K562 (cell line): ENCODE measurements around the gene PLXNB3. TPM values are rescaled to one million over a fixed set of nuclear protein-coding genes. Genes with fewer than 3 reads are reported as not detected.

Experiments used
- CREM ChIP-seq: IDR thresholded peaks from 2 replicates; pipeline ENCODE4 v1.6.1; 2014; ENCODE audit warnings: antibody characterized with exemption, low read depth
- CTCFL ChIP-seq: IDR thresholded peaks from 2 replicates; pipeline ENCODE4 v1.6.1; 2011; ENCODE audit warnings: borderline replicate concordance, low read depth, mild to moderate bottlenecking, moderate library complexity, low read length; ENCODE audit not compliant: insufficient read depth, poor library complexity, severe bottlenecking
- DEAF1 ChIP-seq: fragments of 450-650 bp; formaldehyde crosslinking; IDR thresholded peaks from 2 replicates; pipeline ENCODE4 v1.4.0; 2020; ENCODE audit warnings: mild to moderate bottlenecking, moderate library complexity
- ERF ChIP-seq: fragments of 450-650 bp; formaldehyde crosslinking; IDR thresholded peaks from 2 replicates; pipeline ENCODE4 v1.4.0; 2020; ENCODE audit warnings: mild to moderate bottlenecking, mixed read lengths
- MTA3 ChIP-seq: fragments of 450-650 bp; formaldehyde crosslinking; IDR thresholded peaks from 2 replicates; pipeline ENCODE4 v1.6.1; 2017; ENCODE audit warnings: mild to moderate bottlenecking, borderline replicate concordance
- NUFIP1 ChIP-seq: fragments of 450-650 bp; IDR thresholded peaks from 2 replicates; pipeline ENCODE4 v1.6.1; 2018; ENCODE audit not compliant: partially characterized antibody
- POLR2H ChIP-seq: IDR thresholded peaks from 2 replicates; pipeline ENCODE4 v1.6.1; 2016; ENCODE audit warnings: missing genetic modification characterization, low read depth, mild to moderate bottlenecking, control low read depth, missing compliant biosample characterization, moderate library complexity
- RAD21 ChIP-seq, 2 experiments: fragments of 250-450 bp in 1 of 2; fragments of 450-650 bp in 1 of 2; sonication (Bioruptor Pico) in 1 of 2; formaldehyde crosslinking in 1 of 2; IDR thresholded peaks in 1 of 2; conservative IDR thresholded peaks in 1 of 2; 2 replicates each; pipeline versions ENCODE4 v1.4.0 to v1.8.0; 2020 to 2022; ENCODE audit warnings: mild to moderate bottlenecking in 2 of 2, moderate library complexity in 1 of 2
- RBFOX2 ChIP-seq: fragments of 200-400 bp; formaldehyde crosslinking; IDR thresholded peaks from 2 replicates; pipeline ENCODE4 v1.6.1; 2017; ENCODE audit warnings: low read depth, mild to moderate bottlenecking, low read length, moderate library complexity
- SMAD4 ChIP-seq: fragments of 250-450 bp; sonication (Bioruptor Pico); conservative IDR thresholded peaks from 2 replicates; pipeline ENCODE4 v1.8.0; 2021; ENCODE audit warnings: inconsistent platforms, mild to moderate bottlenecking, moderate library complexity
- STAG1 ChIP-seq: sonication (generic); formaldehyde crosslinking; IDR thresholded peaks from 2 replicates; pipeline ENCODE4 v1.5.0; 2020; ENCODE audit warnings: missing genetic modification reagents, borderline replicate concordance
- YY1 ChIP-seq, 3 experiments: IDR thresholded peaks; 2 replicates each; pipeline ENCODE4 v1.6.1; 2011; ENCODE audit warnings: low read length in 2 of 3, mild to moderate bottlenecking in 2 of 3, moderate library complexity in 2 of 3, borderline replicate concordance in 1 of 3, control low read depth in 1 of 3, low read depth in 1 of 3; ENCODE audit not compliant: insufficient read depth in 3 of 3, insufficient replicate concordance in 2 of 3, control insufficient read depth in 1 of 3, insufficient read length in 1 of 3; ENCODE audit errors: extremely low read depth in 1 of 3
- ZBED1 ChIP-seq: IDR thresholded peaks from 2 replicates; pipeline ENCODE4 v1.6.1; 2014
- ZNF311 ChIP-seq: fragments of 250-450 bp; sonication (Bioruptor Pico); IDR thresholded peaks from 2 replicates; pipeline ENCODE4 v1.4.0; 2020; ENCODE audit warnings: mild to moderate bottlenecking, moderate library complexity
- polyA plus RNA-seq, 8 experiments: library from polyadenylated mRNA; depleted of rRNA in 4 of 8; stranded (reverse) in 5 of 8; unstranded in 3 of 8; fragments of >200 nt; fragmentation: Nextera tagmentation in 2 of 8; fragmentation: Illumina TruSeq in 1 of 8; extraction: Ambion mirVana in 2 of 8; extraction: Trizol in 1 of 8; gene quantifications; 2 replicates each; pipeline versions ENCODE4 v1.2.1 to v1.2.3, GENCODE V29; 2011 to 2014; ENCODE audit warnings: inconsistent platforms in 1 of 8, missing spikeins in 1 of 8
- total RNA-seq, 7 experiments: library from RNA; depleted of rRNA in 6 of 7; stranded (reverse); fragments of >200 nt in 6 of 7; fragmentation: Illumina TruSeq in 2 of 7; extraction: Trizol in 2 of 7; gene quantifications; 2 replicates each; pipeline versions ENCODE4 v1.2.1 to v1.2.3, GENCODE V29; 2011 to 2021; ENCODE audit warnings: low replicate concordance in 1 of 7

The PLXNB3 gene
- total and polyA plus RNA-seq, 9 of the 15 experiments (the other 6 are each of a cell fraction or from before 2014, with no cell fraction given), result 0.22 to 2.0 (median 1.4) TPM; not detected in 2

- TF ChIP-seq CTCFL, result peak; percentile 3
- TF ChIP-seq POLR2H, result no peak
- TF ChIP-seq SMAD4 (CRISPR knock-in tag), result 0 out of 2 replicates have a peak, but pooled peaks have one; percentile 31
- peak in 1 of 3 experiments; percentile 28 for TF ChIP-seq YY1 (IDR thresholded peaks at IDR 0.05; ENCODE audit: borderline replicate concordance in 1 of 3, control insufficient read depth in 1 of 3, extremely low read depth in 1 of 3, insufficient read depth in 3 of 3, insufficient read length in 1 of 3, insufficient replicate concordance in 2 of 3, low read depth in 1 of 3, low read length in 2 of 3)
- TF ChIP-seq STAG1 (CRISPR knock-in tag), result no peak; the same call in 1 of the 2 replicates
- peak; percentile 60 to 80 for TF ChIP-seq RAD21 (CRISPR knock-in tag; conservative IDR thresholded peaks at IDR 0.05 in 1 of 2, IDR thresholded peaks at IDR 0.05 in 1 of 2)
- 0 out of 2 replicates have a peak, but pooled peaks have one; percentile 44 for TF ChIP-seq ERF (CRISPR knock-in tag)
- TF ChIP-seq ZBED1, result no peak
- TF ChIP-seq ZNF311 (CRISPR knock-in tag), result no peak
- 0 out of 2 replicates have a peak, but pooled peaks have one; percentile 40 for TF ChIP-seq MTA3
- TF ChIP-seq NUFIP1, result no peak
- TF ChIP-seq CREM, result no peak
- peak; percentile 51 for TF ChIP-seq DEAF1 (CRISPR knock-in tag)
- 0 out of 2 replicates have a peak, but pooled peaks have one; percentile 33 for TF ChIP-seq RBFOX2
Observed at GRCh38 chrX:153763989-153764755, at the start of gene PLXNB3 (continued).
